Colonic mucosa (tissue), 4 donors: ENCODE data around the gene SHISAL1. TPM values are rescaled to one million over a fixed set of nuclear protein-coding genes. Genes with fewer than 3 reads are reported as not detected.

Experiments
- DNase-seq: peaks from one replicate; pipeline ENCODE4 v3.0.0-alpha.2; 2020
- H3K27ac ChIP-seq: fragments of 200-600 bp; one replicate; pipeline ENCODE4 v1.8.0; 2021
- H3K27me3 ChIP-seq: fragments of 200-600 bp; one replicate; pipeline ENCODE4 v1.8.0; 2021
- H3K36me3 ChIP-seq: fragments of 200-600 bp; one replicate; pipeline ENCODE4 v1.8.0; 2021
- H3K4me1 ChIP-seq: fragments of 200-600 bp; one replicate; pipeline ENCODE4 v1.8.0; 2021; ENCODE audit warnings: mild to moderate bottlenecking
- H3K4me3 ChIP-seq: fragments of 200-600 bp; one replicate; pipeline ENCODE4 v1.8.0; 2021
- H3K9ac ChIP-seq, 2 donors: one replicate each; pipeline ENCODE4 v1.7.0; 2013; ENCODE audit warnings: control low read depth in 2 of 2, low read depth in 2 of 2, low read length in 2 of 2
- H3K9me3 ChIP-seq: fragments of 200-600 bp; one replicate; pipeline ENCODE4 v1.8.0; 2021
- CTCF ChIP-seq: fragments of 200-600 bp; IDR thresholded peaks from one replicate; pipeline ENCODE4 v1.8.0; 2022; ENCODE audit warnings: antibody characterized with exemption, mild to moderate bottlenecking
- intact Hi-C: fragments of 100-400 bp; cut with DNase I; formaldehyde crosslinking; loops from one replicate; pipeline ENCODE4 v1.14.1; 2022
- total RNA-seq, 2 donors: library from RNA; stranded (reverse); fragmentation: NEBNext Ultra II Directional in 1 of 2; extraction: Animal tissue kit (Norgen Biotek cat#: 25700) in 1 of 2; gene quantifications; one replicate each; pipeline ENCODE4 v1.2.1, GENCODE V29; 2021
- donor health status: healthy.
- donor health status: DM: no; HTN: no; CAD: no.
- donor health status: DM: no; HTN: no; CAD: no.

The SHISAL1 gene
- total RNA-seq, 2 donors from 2014 or later: 0.27 to 6.6 TPM

- intact Hi-C loops: no loop called here
- DNase-seq: peak; percentile 3
- Histone ChIP-seq H3K27me3 (no peaks in the 10 kb centered on the region), H3K9ac (no peak overlapping the region), H3K9me3 (no peaks in the 10 kb centered on the region), H3K4me3 (no peak overlapping the region), H3K27ac (no peak overlapping the region), H3K36me3 (no peaks in the 10 kb centered on the region), H3K4me1 (no peaks in the 10 kb centered on the region)
- TF ChIP-seq CTCF: no peak
Measured at GRCh38 chr22:44256556-44257485, 55.9 kb downstream of the SHISAL1 start.

GRCh38 chr22:44256085-44256484 lies 56.7 kb downstream of the SHISAL1 start:
- H3K9me3 ChIP-seq: no peaks in the 10 kb centered on the region
- peak; percentile 7 for DNase-seq
- no peaks in the 10 kb centered on the region for H3K27me3 ChIP-seq
- intact Hi-C loops: no loop called here
- no peak overlapping the region for H3K27ac ChIP-seq
- TF ChIP-seq CTCF: no peak
- no peak overlapping the region for H3K9ac ChIP-seq
- no peaks in the 10 kb centered on the region for H3K36me3 ChIP-seq
- H3K4me1 ChIP-seq: no peaks in the 10 kb centered on the region
- H3K4me3 ChIP-seq: no peak overlapping the region

DNA sequence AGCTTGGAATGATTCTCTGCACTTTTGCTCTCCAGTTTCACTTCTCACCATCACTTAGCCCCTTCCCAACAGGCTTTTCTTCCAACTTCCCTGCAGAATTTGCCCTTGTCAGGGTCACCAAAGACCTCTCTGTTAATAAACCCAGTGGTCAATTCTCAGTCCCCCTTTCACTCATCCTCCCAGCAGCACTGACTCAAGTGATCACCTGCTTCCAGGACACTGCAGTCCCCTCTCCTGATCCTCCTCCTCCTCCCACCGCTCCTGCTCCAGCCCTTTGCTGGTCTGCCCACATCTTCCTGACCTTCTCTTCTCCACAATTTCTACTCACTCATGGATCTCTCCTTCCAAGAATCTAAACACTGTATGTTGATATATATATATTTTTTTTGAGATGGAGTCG lies 57.9 kb downstream of the SHISAL1 start:
- Histone ChIP-seq H3K27me3 (no peaks in the 10 kb centered on the region), H3K4me3 (no peak overlapping the region), H3K9me3 (no peaks in the 10 kb centered on the region), H3K36me3 (no peaks in the 10 kb centered on the region), H3K27ac (no peak overlapping the region), H3K9ac (no peak overlapping the region), H3K4me1 (no peaks in the 10 kb centered on the region)
- no peak for DNase-seq
- TF ChIP-seq CTCF: no peak
- intact Hi-C loops: no loop called here

DNA sequence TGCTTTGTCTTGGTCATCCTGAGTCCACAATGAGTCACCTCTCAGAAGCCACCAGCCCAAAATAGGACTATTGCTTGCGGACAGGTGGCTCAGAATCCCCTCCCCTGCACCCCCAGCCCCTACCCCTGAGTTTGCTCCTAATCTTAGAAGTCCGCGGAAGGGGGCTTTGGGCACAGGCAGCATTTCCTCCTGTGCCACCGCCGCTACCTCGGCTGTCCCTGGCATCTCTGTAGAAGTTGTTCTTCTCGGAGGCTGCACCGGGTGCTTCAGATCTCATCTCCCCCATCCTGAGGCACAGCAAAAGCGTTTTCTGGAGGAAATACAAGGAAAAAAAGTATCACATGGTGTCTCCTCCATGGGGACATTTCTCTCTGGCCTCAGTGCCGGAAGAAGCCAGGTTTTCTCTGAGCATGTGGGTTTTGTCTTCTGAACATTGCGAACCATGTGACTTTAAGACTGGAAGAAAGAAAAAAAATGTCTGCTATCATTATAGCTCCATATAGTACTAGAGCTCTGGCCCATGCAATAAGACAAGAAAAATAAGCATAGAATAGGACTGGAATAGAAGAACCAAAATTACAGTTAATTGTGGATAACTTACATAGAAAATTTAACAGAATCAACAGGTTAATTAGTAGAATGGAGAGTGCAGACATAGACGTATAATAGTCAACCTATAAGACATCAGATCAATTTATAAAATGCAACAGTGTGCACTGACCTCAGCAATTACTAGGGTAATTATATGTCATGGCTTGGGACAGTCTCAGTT lies 63.2 kb downstream of the SHISAL1 start:
- H3K9me3 ChIP-seq: no peaks in the 10 kb centered on the region
- no peaks in the 10 kb centered on the region for H3K36me3 ChIP-seq
- no peak overlapping the region for H3K9ac ChIP-seq
- no peaks in the 10 kb centered on the region for H3K27me3 ChIP-seq
- intact Hi-C loops: no loop called here
- H3K27ac ChIP-seq: no peak overlapping the region
- H3K4me1 ChIP-seq: no peaks in the 10 kb centered on the region
- DNase-seq: no peak
- H3K4me3 ChIP-seq: no peak overlapping the region
- TF ChIP-seq CTCF: no peak

- DNase-seq: no peak
- intact Hi-C loops: no loop called here
- Histone ChIP-seq H3K4me3 (no peak overlapping the region), H3K9me3 (no peaks in the 10 kb centered on the region), H3K27ac (no peak overlapping the region), H3K27me3 (no peaks in the 10 kb centered on the region), H3K36me3 (no peaks in the 10 kb centered on the region), H3K9ac (no peak overlapping the region), H3K4me1 (no peaks in the 10 kb centered on the region)
- TF ChIP-seq CTCF: no peak
Measured at GRCh38 chr22:44248926-44249325, 63.8 kb downstream of the SHISAL1 start.
